Effector memory CD4-positive, alpha-beta T cell (primary cell): ENCODE data around the gene FSD2.
"Not testable (repeated sequence)": the region's sequence is repeated elsewhere in the genome, so short reads cannot be mapped to it uniquely, and the experiment has no call there.

Experiments
- DNase-seq, 3 donors: peaks; one replicate each; pipeline ENCODE4 v3.0.0-alpha.2; 2020
- H3K27ac ChIP-seq: 2 replicates; pipeline ENCODE4 v1.7.0; 2013; ENCODE audit warnings: mild to moderate bottlenecking, low read length, moderate library complexity; ENCODE audit not compliant: insufficient read depth, poor library complexity, severe bottlenecking
- H3K27me3 ChIP-seq: replicated peaks from 2 replicates; pipeline ENCODE4 v1.7.0; 2013; ENCODE audit warnings: mild to moderate bottlenecking, low read length; ENCODE audit not compliant: insufficient read depth, control insufficient read depth, poor library complexity, severe bottlenecking
- H3K36me3 ChIP-seq: 2 replicates; pipeline ENCODE4 v1.7.0; 2013; ENCODE audit warnings: mild to moderate bottlenecking, low read length, moderate library complexity; ENCODE audit not compliant: control insufficient read depth, insufficient read depth
- H3K4me1 ChIP-seq: 2 replicates; pipeline ENCODE4 v1.7.0; 2013; ENCODE audit warnings: low read length, mild to moderate bottlenecking; ENCODE audit not compliant: control insufficient read depth, insufficient read depth, poor library complexity, severe bottlenecking
- H3K4me3 ChIP-seq: 2 replicates; pipeline ENCODE4 v1.7.0; 2013; ENCODE audit warnings: low read length, low read depth, mild to moderate bottlenecking; ENCODE audit not compliant: insufficient read depth, poor library complexity, severe bottlenecking
- H3K9me3 ChIP-seq: 2 replicates; pipeline ENCODE4 v1.7.0; 2013; ENCODE audit warnings: mild to moderate bottlenecking, low read length, moderate library complexity; ENCODE audit not compliant: control insufficient read depth

Gene FSD2

DNA sequence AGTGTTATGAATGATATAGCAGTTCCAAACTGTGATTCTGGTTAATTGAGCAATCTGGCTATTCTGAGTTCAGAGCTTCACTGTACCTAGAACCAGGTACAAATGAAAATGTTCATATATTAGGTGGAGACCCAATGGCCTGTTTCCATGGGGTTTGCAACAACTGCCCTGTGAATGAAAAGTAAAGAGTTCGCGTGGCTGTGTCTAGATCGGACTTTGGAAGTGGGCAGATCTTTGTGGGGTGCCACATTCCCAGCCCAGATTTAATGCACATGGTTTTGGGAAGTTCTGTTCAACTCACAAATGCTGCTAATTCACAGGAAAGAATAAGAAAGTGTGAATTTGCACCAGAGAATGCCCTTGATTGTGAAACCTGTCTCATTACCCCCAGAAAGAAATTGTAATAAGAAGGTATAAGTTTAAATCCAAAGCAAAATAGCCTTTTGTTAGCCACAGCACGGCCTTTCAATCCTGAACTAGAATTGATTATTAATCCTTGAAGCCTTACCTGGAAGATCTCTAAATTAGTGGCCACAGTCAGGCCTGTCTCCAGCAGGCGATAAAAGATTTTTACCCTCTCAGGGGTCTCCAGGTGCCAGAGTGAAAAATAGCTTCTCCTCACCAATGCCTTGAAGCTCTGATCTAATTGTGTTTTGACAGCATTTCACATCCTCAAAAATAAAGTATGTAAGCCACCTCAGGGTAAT, 26.2 kb upstream of the FSD2 start:
- Histone ChIP-seq H3K27ac (no peak overlapping the region), H3K9me3 (no peaks in the 10 kb centered on the region), H3K4me1 (no peaks in the 10 kb centered on the region), H3K4me3 (no peak overlapping the region), H3K27me3 (no peaks in the 10 kb centered on the region), H3K36me3 (peaks cover 95% of the 10 kb centered on the region)
- DNase-seq: no peak

- H3K36me3 ChIP-seq: peaks cover 95% of the 10 kb centered on the region
- H3K9me3 ChIP-seq: no peaks in the 10 kb centered on the region
- H3K4me1 ChIP-seq: no peaks in the 10 kb centered on the region
- no peak for DNase-seq
- no peak overlapping the region for H3K4me3 ChIP-seq
- no peak overlapping the region for H3K27ac ChIP-seq
- no peaks in the 10 kb centered on the region for H3K27me3 ChIP-seq
Observed at GRCh38 chr15:82830427-82831173, 24.7 kb upstream of the FSD2 start.

- Histone ChIP-seq H3K4me3 (no peak overlapping the region), H3K9me3 (no peaks in the 10 kb centered on the region), H3K36me3 (peaks cover 95% of the 10 kb centered on the region), H3K4me1 (no peaks in the 10 kb centered on the region), H3K27me3 (no peaks in the 10 kb centered on the region), H3K27ac (no peak overlapping the region)
- DNase-seq: no peak
Observed at GRCh38 chr15:82829234-82829633, 23.4 kb upstream of the FSD2 start.

- no peak for DNase-seq
- Histone ChIP-seq H3K36me3 (peaks cover 91% of the 10 kb centered on the region), H3K27ac (no peak overlapping the region), H3K27me3 (no peaks in the 10 kb centered on the region), H3K4me1 (no peaks in the 10 kb centered on the region), H3K4me3 (no peak overlapping the region), H3K9me3 (no peaks in the 10 kb centered on the region)
Observed at GRCh38 chr15:82828075-82828474, 22.2 kb upstream of the FSD2 start.

- Histone ChIP-seq H3K36me3 (peaks cover 82% of the 10 kb centered on the region), H3K4me1 (no peaks in the 10 kb centered on the region), H3K9me3 (no peaks in the 10 kb centered on the region), H3K4me3 (no peak overlapping the region), H3K27ac (no peak overlapping the region), H3K27me3 (no peaks in the 10 kb centered on the region)
- no peak for DNase-seq
Observed at GRCh38 chr15:82823049-82823448, 17.2 kb upstream of the FSD2 start.

DNA sequence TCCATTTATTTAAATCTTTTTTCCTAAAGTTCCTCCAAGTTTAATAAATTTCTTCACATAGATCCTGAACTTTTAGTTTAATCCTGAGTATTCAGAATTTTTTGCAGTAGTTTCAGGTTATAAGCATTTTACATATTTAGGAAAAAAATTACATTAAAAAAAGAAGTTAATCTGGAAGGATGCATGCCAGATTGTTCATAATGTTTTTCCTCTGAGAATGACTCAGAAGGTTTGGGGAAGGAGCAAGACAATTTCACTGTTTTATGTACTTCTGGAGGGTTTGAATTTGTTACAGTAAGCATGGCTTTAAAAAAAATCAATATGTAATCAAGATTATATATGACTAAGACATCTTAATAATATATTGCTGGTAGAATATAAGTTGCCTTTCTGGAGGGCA, 16.0 kb upstream of the FSD2 start:
- H3K9me3 ChIP-seq, H3K4me1 ChIP-seq, H3K27me3 ChIP-seq, H3K27ac ChIP-seq, DNase-seq, H3K4me3 ChIP-seq: not testable (repeated sequence)
- H3K36me3 ChIP-seq: peaks cover 80% of the 10 kb centered on the region

DNA sequence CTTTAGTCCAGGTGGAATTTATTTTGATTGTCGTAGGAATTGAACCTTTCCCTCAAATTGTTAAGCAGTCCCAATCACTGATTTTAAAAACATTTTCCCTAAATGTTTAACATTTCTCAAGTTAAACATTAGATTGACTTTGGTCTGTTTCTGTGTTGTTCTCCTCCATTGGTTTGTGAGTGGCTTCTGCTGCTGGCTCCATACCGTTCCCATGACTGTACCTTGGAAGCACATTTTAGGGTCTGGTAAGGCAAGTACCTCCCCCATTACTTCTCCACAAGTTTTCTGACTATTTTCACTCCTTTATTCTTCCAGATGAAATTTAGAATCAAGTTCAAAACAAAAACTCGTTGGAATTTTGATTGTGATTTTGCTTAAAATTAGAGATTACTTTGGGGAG, 15.5 kb upstream of the FSD2 start:
- not testable (repeated sequence) for H3K4me3 ChIP-seq, DNase-seq, H3K9me3 ChIP-seq, H3K27me3 ChIP-seq, H3K4me1 ChIP-seq, H3K27ac ChIP-seq
- peaks cover 81% of the 10 kb centered on the region for H3K36me3 ChIP-seq

DNA sequence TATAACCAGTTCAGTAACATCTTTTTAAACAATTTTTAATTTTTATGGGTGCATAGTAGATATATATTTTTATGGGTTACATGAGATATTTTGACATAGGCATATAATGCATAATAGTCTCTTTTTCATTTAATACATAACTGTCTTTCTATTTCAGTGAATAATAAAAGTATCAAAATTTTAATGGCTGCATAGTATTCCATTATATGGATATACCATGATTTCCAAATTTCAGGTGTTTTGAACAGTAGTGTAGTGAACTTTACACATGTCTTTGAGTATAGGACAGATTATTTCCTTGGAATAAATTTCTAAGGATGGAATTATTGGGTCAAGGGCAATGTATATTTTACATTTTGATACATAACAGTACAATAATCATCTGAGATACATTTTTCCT, 14.3 kb upstream of the FSD2 start:
- no peaks in the 10 kb centered on the region for H3K27me3 ChIP-seq
- no peak for DNase-seq
- H3K36me3 ChIP-seq: peaks cover 81% of the 10 kb centered on the region
- no peak overlapping the region for H3K4me3 ChIP-seq
- H3K27ac ChIP-seq: no peak overlapping the region
- H3K4me1 ChIP-seq: no peaks in the 10 kb centered on the region
- no peaks in the 10 kb centered on the region for H3K9me3 ChIP-seq

DNA sequence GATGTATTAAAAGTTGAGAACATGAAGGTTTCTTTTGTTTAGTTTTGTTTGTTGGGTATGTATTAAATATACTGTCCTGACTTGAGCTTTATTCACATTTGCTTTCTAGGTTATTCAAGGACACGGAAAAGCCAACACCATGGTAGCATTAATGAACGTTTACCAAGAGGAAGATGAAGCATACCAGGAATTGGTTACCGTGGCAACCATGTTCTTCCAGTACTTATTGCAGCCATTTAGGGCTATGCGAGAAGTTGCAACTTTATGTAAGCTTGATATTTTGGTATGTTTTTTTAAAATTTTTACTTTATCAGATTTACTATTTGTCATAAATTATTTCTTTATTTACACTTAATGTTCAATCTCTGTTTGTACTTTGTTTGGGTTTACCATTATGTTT, 7.1 kb upstream of the FSD2 start:
- Histone ChIP-seq H3K4me3 (no peak overlapping the region), H3K27ac (peak overlapping the region; percentile 99), H3K36me3 (peaks cover 43% of the 10 kb centered on the region), H3K4me1 (peaks cover 11% of the 10 kb centered on the region), H3K9me3 (no peaks in the 10 kb centered on the region), H3K27me3 (no peaks in the 10 kb centered on the region)
- DNase-seq: no peak

- H3K4me1 ChIP-seq: peaks cover 11% of the 10 kb centered on the region
- peak; percentile 38 to 47 (median 40) for DNase-seq
- H3K9me3 ChIP-seq: no peaks in the 10 kb centered on the region
- no peaks in the 10 kb centered on the region for H3K27me3 ChIP-seq
- H3K27ac ChIP-seq: peak overlapping the region; percentile 99
- H3K36me3 ChIP-seq: peaks cover 24% of the 10 kb centered on the region
- H3K4me3 ChIP-seq: peak overlapping the region; percentile 81
Observed at GRCh38 chr15:82810890-82811426, 5.1 kb upstream of the FSD2 start.
